Esophagus squamous epithelium (tissue), 5 donors: ENCODE data around the gene GRK5. TPM values are rescaled to one million over a fixed set of nuclear protein-coding genes. Genes with fewer than 3 reads are reported as not detected.
A peak's percentile ranks its signal among the peaks of the same experiment; 100 is the strongest.

Experiments
- DNase-seq: peaks from one replicate; lab custom pipeline; 2025; lab: John Stamatoyannopoulos, UW
- H3K27ac ChIP-seq, 4 donors: fragments of 200-600 bp; sonication (generic); one replicate each; pipeline ENCODE4 v1.5.1; 2016 to 2019; ENCODE audit warnings: mild to moderate bottlenecking in 1 of 4
- H3K27me3 ChIP-seq, 4 donors: fragments of 200-600 bp; sonication (generic); 1 replicate in 3 of 4; 2 replicates in 1 of 4; pipeline versions ENCODE4 v1.5.1 to v1.6.0; 2017 to 2021; ENCODE audit warnings: antibody characterized with exemption in 1 of 4
- H3K36me3 ChIP-seq, 3 donors: fragments of 200-600 bp; sonication (generic); one replicate each; pipeline ENCODE4 v1.5.1; 2016 to 2019
- H3K4me1 ChIP-seq, 3 donors: fragments of 200-600 bp; sonication (generic); one replicate each; pipeline ENCODE4 v1.5.1; 2017 to 2019
- H3K4me3 ChIP-seq, 4 donors: fragments of 200-600 bp; sonication (generic); 1 replicate in 3 of 4; 2 replicates in 1 of 4; pipeline ENCODE4 v1.5.1; 2016 to 2019; ENCODE audit warnings: mild to moderate bottlenecking in 2 of 4, moderate library complexity in 1 of 4
- H3K9me3 ChIP-seq, 3 donors: fragments of 200-600 bp; sonication (generic); one replicate each; pipeline ENCODE4 v1.5.1; 2016 to 2019
- CTCF ChIP-seq, 6 experiments: fragments of 450-650 bp in 4 of 6; fragments of 200-600 bp in 2 of 6; sonication (generic) in 2 of 6; IDR thresholded peaks; one replicate each; pipeline ENCODE4 v1.5.1; 2016 to 2019; ENCODE audit warnings: antibody characterized with exemption in 6 of 6, mild to moderate bottlenecking in 4 of 6, moderate library complexity in 4 of 6
- POLR2A ChIP-seq, 4 donors: fragments of 450-650 bp; IDR thresholded peaks; one replicate each; pipeline ENCODE4 v1.6.1; 2017; ENCODE audit warnings: antibody characterized with exemption in 4 of 4, mild to moderate bottlenecking in 4 of 4, moderate library complexity in 3 of 4
- WGBS, 2 donors: methylation state at CpG; one replicate each; pipeline ENCODE4 v1.1.5; 2018; 5-methylcytosine and 5-hydroxymethylcytosine counted together
- intact Hi-C: fragments of 100-400 bp; cut with DNase I; formaldehyde crosslinking; loops from one replicate; pipeline ENCODE4 v1.15.0; 2022
- total RNA-seq, 4 donors: library from RNA; depleted of rRNA; stranded (reverse); fragments of >200 nt; gene quantifications; one replicate each; pipeline ENCODE4 v1.1.0, GENCODE V29; 2016
- donor health status: DM: yes; HTN: yes; CAD: no.

Gene GRK5
- total RNA-seq, 4 donors from 2014 or later, result 2.4 to 18.9 (median 6.3) TPM

GRCh38 chr10:119370111-119370741 is 162.9 kb downstream of the GRK5 start:
- peaks cover 17 to 74% (median 33%) of the 10 kb centered on the region in 3 donors for H3K4me1 ChIP-seq
- no peaks in the 10 kb centered on the region for H3K9me3 ChIP-seq
- DNase-seq, result no peak
- H3K27ac ChIP-seq, result peak overlapping the region; percentile 62 to 89 (median 80)
- 57 to 58% methylated on average over 16 of the region's 16 CpGs for WGBS, 2 donors
- H3K36me3 ChIP-seq, result no peaks in the 10 kb centered on the region
- intact Hi-C loops, result no loop called here
- H3K27me3 ChIP-seq, result no peaks in the 10 kb centered on the region
- TF ChIP-seq POLR2A (IDR thresholded peaks at IDR 0.05), result no peak
- no peak for TF ChIP-seq CTCF (IDR thresholded peaks at IDR 0.05)
- peak overlapping the region in 1 of 4 donors; percentile 42 for H3K4me3 ChIP-seq

GRCh38 chr10:119370972-119371703 is 163.8 kb downstream of the GRK5 start:
- H3K4me1 ChIP-seq, result peaks cover 17 to 74% (median 37%) of the 10 kb centered on the region in 3 donors
- DNase-seq, result no peak
- intact Hi-C loops, result no loop called here

GRCh38 chr10:119371704-119372663 is 164.6 kb downstream of the GRK5 start:
- intact Hi-C loops, result no loop called here
- Histone ChIP-seq H3K27ac (peak overlapping the region; percentile 42 to 89 (median 80)), H3K4me3 (no peak overlapping the region), H3K36me3 (no peaks in the 10 kb centered on the region), H3K9me3 (no peaks in the 10 kb centered on the region), H3K27me3 (no peaks in the 10 kb centered on the region), H3K4me1 (peaks cover 17 to 66% (median 30%) of the 10 kb centered on the region in 3 donors)
- TF ChIP-seq CTCF (IDR thresholded peaks at IDR 0.05) (no peak), POLR2A (IDR thresholded peaks at IDR 0.05) (no peak)
- no peak for DNase-seq
- WGBS, 2 donors, result 61 to 71% methylated on average over 5 of the region's 7 CpGs

More at GRCh38 chr10:119370972-119371703, 163.8 kb downstream of the GRK5 start:
- 52% methylated on average over 15 of the region's 24 CpGs for WGBS, 2 donors
- Histone ChIP-seq H3K36me3 (no peaks in the 10 kb centered on the region), H3K27ac (peak overlapping the region; percentile 62 to 89 (median 80)), H3K27me3 (no peaks in the 10 kb centered on the region), H3K4me3 (peak overlapping the region in 1 of 4 donors; percentile 42), H3K9me3 (no peaks in the 10 kb centered on the region)
- TF ChIP-seq POLR2A (IDR thresholded peaks at IDR 0.05) (no peak), CTCF (IDR thresholded peaks at IDR 0.05) (no peak)

GRCh38 chr10:119373294-119374102 is 166.1 kb downstream of the GRK5 start:
- WGBS, 2 donors, result 89 to 90% methylated on average over 12 to 13 of the region's 13 CpGs
- DNase-seq, result no peak
- Histone ChIP-seq H3K27ac (peak overlapping the region in 3 of 4 donors; percentile 38 to 89 (median 88)), H3K4me3 (no peak overlapping the region), H3K36me3 (no peaks in the 10 kb centered on the region), H3K27me3 (no peaks in the 10 kb centered on the region), H3K4me1 (peaks cover 14 to 65% (median 28%) of the 10 kb centered on the region in 3 donors), H3K9me3 (no peaks in the 10 kb centered on the region)
- intact Hi-C loops, result no loop called here
- no peak for TF ChIP-seq CTCF (IDR thresholded peaks at IDR 0.05)
- no peak for TF ChIP-seq POLR2A (IDR thresholded peaks at IDR 0.05)
